B cell (primary cell): ENCODE data around the gene TMEM82. TPM values are rescaled to one million over a fixed set of nuclear protein-coding genes. Genes with fewer than 3 reads are reported as not detected.

Source experiments
- ATAC-seq: fragments of 200-7000 bp; cut with Tn5 transposase; one replicate; pipeline ENCODE4 v1.10.0; 2021; ENCODE audit warnings: low read depth, mild to moderate bottlenecking, moderate number of reproducible peaks, moderate library complexity
- CTCF ChIA-PET: fragments of 350-600 bp; sonication (Branson Sonifier 250); formaldehyde crosslinking; loops from one replicate; lab custom pipeline; 2021; ENCODE audit warnings: antibody characterized with exemption, inconsistent platforms; lab: Charles Lee
- POLR2A ChIA-PET: fragments of 350-600 bp; sonication (Branson Sonifier 250); formaldehyde crosslinking; loops from one replicate; lab custom pipeline; 2021; ENCODE audit warnings: antibody characterized with exemption; lab: Charles Lee
- DNase-seq: peaks from one replicate; pipeline ENCODE4 v3.0.0; 2013
- H2AFZ ChIP-seq: 2 replicates; pipeline ENCODE4 v1.6.1; 2012; ENCODE audit warnings: mild to moderate bottlenecking, low read depth, low read length; ENCODE audit not compliant: insufficient read depth, poor library complexity, severe bottlenecking
- H3K27ac ChIP-seq, 2 donors: 1 replicate in 1 of 2; 2 replicates in 1 of 2; pipeline ENCODE4 v1.5.1; 2012 to 2013; ENCODE audit warnings: low read length in 2 of 2, mild to moderate bottlenecking in 2 of 2, moderate library complexity in 1 of 2
- H3K27me3 ChIP-seq, 4 experiments: fragments of 200-600 bp in 1 of 4; sonication (generic) in 1 of 4; replicated peaks in 1 of 4; 1 replicate in 2 of 4; 2 replicates in 2 of 4; pipeline versions ENCODE4 v1.6.1 to v1.7.0; 2013 to 2016; ENCODE audit warnings: low read length in 3 of 4, mild to moderate bottlenecking in 2 of 4, mixed read lengths in 1 of 4, moderate library complexity in 1 of 4; ENCODE audit not compliant: insufficient read depth in 4 of 4, control insufficient read depth in 3 of 4; ENCODE audit errors: control extremely low read depth in 1 of 4
- H3K36me3 ChIP-seq, 2 experiments: replicated peaks in 1 of 2; 1 replicate in 1 of 2; 2 replicates in 1 of 2; pipeline versions ENCODE4 v1.6.1 to v1.7.1; 2013; ENCODE audit warnings: low read length in 1 of 2; ENCODE audit not compliant: insufficient read depth in 2 of 2, control insufficient read depth in 1 of 2; ENCODE audit errors: control extremely low read depth in 1 of 2, extremely low read depth in 1 of 2
- H3K4me1 ChIP-seq, 2 donors: fragments of 200-600 bp in 1 of 2; sonication (generic) in 1 of 2; 1 replicate in 1 of 2; 2 replicates in 1 of 2; pipeline versions ENCODE4 v1.5.1 to v1.6.1; 2013 to 2017; ENCODE audit warnings: low read length in 2 of 2; ENCODE audit not compliant: control insufficient read depth in 2 of 2, insufficient read depth in 2 of 2
- H3K4me2 ChIP-seq: replicated peaks from 2 replicates; pipeline ENCODE3; 2012; ENCODE audit warnings: mild to moderate bottlenecking, low read depth, low read length; ENCODE audit not compliant: poor library complexity, severe bottlenecking
- H3K4me3 ChIP-seq, 5 experiments: fragments of 200-600 bp in 1 of 5; sonication (generic) in 1 of 5; 1 replicate in 3 of 5; 2 replicates in 2 of 5; pipeline versions ENCODE4 v1.5.1 to v1.7.0; 2011 to 2016; ENCODE audit warnings: low read length in 4 of 5, mild to moderate bottlenecking in 4 of 5, low read depth in 2 of 5, control low read depth in 1 of 5, moderate library complexity in 1 of 5; ENCODE audit not compliant: insufficient read depth in 1 of 5; ENCODE audit errors: control extremely low read depth in 1 of 5, extremely low read depth in 1 of 5
- H3K79me2 ChIP-seq: fragments of 200-600 bp; sonication (generic); one replicate; pipeline ENCODE4 v1.6.0; 2016; ENCODE audit warnings: low read length; ENCODE audit not compliant: control insufficient read depth, insufficient read depth
- H3K9ac ChIP-seq: fragments of 200-600 bp; sonication (generic); 2 replicates; pipeline ENCODE4 v1.6.1; 2017; ENCODE audit warnings: mild to moderate bottlenecking, low read length, moderate library complexity
- H3K9me3 ChIP-seq, 3 donors: one replicate each; pipeline versions ENCODE4 v1.6.1 to v1.7.1; 2013; ENCODE audit warnings: low read length in 2 of 3; ENCODE audit not compliant: control insufficient read depth in 2 of 3, insufficient read depth in 1 of 3; ENCODE audit errors: control extremely low read depth in 1 of 3
- H4K20me1 ChIP-seq: 2 replicates; pipeline ENCODE4 v1.6.0; 2012; ENCODE audit warnings: mild to moderate bottlenecking, low read length; ENCODE audit not compliant: insufficient read depth, control insufficient read depth, poor library complexity, severe bottlenecking
- H3K27ac Mint-ChIP-seq: one replicate; pipeline ENCODE4 v1.8.0; 2021; ENCODE audit warnings: mixed read lengths
- H3K27me3 Mint-ChIP-seq: one replicate; pipeline ENCODE4 v1.8.0; 2021; ENCODE audit warnings: mixed read lengths
- H3K4me1 Mint-ChIP-seq: one replicate; pipeline ENCODE4 v1.8.0; 2021; ENCODE audit warnings: mixed read lengths
- H3K4me3 Mint-ChIP-seq: one replicate; pipeline ENCODE4 v1.8.0; 2021; ENCODE audit warnings: mixed read lengths
- H3K9me3 Mint-ChIP-seq: one replicate; pipeline ENCODE4 v1.8.0; 2022; ENCODE audit warnings: mixed read lengths; ENCODE audit not compliant: insufficient read depth
- CTCF ChIP-seq: fragments of 200-600 bp; IDR thresholded peaks from one replicate; pipeline ENCODE4 v1.8.0; 2022; ENCODE audit warnings: antibody characterized with exemption, mild to moderate bottlenecking
- EZH2 ChIP-seq: IDR thresholded peaks from 2 replicates; pipeline ENCODE4 v1.6.1; 2012; ENCODE audit warnings: borderline replicate concordance, low read depth, mild to moderate bottlenecking, moderate library complexity, low read length; ENCODE audit not compliant: insufficient read depth, poor library complexity, severe bottlenecking
- WGBS: methylation state at CpG from one replicate; pipeline ENCODE4 v1.1.5; 2013; ENCODE audit warnings: missing lambda C conversion rate; ENCODE audit not compliant: insufficient coverage; 5-methylcytosine and 5-hydroxymethylcytosine counted together
- intact Hi-C: fragments of 100-400 bp; cut with micrococcal nuclease; formaldehyde crosslinking; loops from one replicate; pipeline ENCODE4 v1.10.0; 2022
- polyA plus RNA-seq: library from polyadenylated mRNA; depleted of rRNA; stranded (reverse); fragments of >200 nt; gene quantifications from 2 replicates; pipeline ENCODE4 v1.2.3, GENCODE V29; 2012
- total RNA-seq, 2 donors: library from RNA; stranded (reverse); fragments of 120-200 nt in 1 of 2; gene quantifications; 1 replicate in 1 of 2; 2 replicates in 1 of 2; pipeline versions ENCODE4 v1.2.3 to v1.2.4, GENCODE V29; 2013 to 2022

Gene TMEM82
- total and polyA plus RNA-seq, 2 donors (not counting 1 experiment from before 2014, with no cell fraction given): not detected

DNA sequence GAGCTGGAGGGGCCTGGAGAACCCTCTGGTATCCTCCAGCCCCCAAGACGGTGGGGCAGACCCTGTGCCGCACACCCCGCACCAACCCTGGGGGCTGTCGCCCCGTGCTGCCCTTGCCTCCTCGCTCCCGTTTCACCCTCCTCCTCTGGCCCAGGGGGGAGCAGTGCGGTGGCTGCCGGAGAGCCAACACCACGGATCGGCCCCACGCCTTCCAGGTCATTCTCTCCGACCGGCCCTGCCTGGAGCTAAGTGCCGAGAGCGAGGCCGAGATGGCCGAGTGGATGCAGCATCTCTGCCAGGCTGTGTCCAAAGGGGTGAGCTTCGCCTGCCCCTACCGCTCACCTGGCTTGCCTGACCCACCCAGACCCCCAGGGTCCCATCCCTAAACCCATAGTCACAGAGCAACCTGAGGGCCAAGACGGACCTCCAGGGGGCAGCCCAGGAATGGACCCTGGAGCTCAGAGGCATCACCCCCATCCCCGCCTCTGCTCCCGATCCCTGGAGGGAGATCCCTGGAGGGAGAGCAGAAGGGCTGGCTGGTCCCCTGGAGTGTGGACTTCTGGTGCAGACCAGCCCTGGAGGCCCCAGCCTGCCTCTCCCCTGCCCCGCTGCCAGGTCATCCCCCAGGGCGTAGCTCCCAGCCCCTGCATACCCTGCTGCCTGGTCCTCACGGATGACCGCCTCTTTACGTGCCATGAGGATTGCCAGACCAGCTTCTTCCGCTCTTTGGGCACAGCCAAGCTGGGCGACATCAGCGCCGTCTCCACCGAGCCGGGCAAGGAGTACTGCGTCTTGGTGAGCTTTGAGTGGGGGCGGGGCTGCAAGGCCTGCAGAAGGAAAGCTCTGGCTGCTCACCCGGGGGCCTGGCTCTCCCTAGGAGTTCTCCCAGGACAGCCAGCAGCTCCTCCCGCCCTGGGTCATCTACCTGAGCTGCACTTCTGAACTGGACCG, 10.3 kb upstream of the TMEM82 start:
- DNase-seq (no peak), ATAC-seq (no peak)
- intact Hi-C loops: no loop called here
- Histone ChIP-seq H3K9ac (no peak overlapping the region), H2AFZ (no peak overlapping the region), H3K4me3 (no peak overlapping the region), H3K4me1 (peaks cover 0 to 3% of the 10 kb centered on the region in 2 donors), H3K9me3 (no peaks in the 10 kb centered on the region), H3K27ac (no peak overlapping the region), H4K20me1 (no peaks in the 10 kb centered on the region), H3K27me3 (no peaks in the 10 kb centered on the region), H3K36me3 (peaks cover 0 to 71% of the 10 kb centered on the region in 2 experiments), H3K4me2 (no peak overlapping the region), H3K79me2 (no peaks in the 10 kb centered on the region)
- Mint-ChIP-seq H3K4me1 (no peaks in the 10 kb centered on the region), H3K9me3 (no peaks in the 10 kb centered on the region), H3K4me3 (no peak overlapping the region), H3K27me3 (no peaks in the 10 kb centered on the region), H3K27ac (no peak overlapping the region)
- TF ChIP-seq CTCF: no peak
- no peak for TF ChIP-seq EZH2
- ChIA-PET CTCF (interaction anchor here (1.1 to 1.5 kb wide), 2 partner anchors 9 to 10 kb away, joined by 3 to 4 read pairs; no protein-coding TSS in a partner anchor), POLR2A (no interaction called here)
- WGBS: 99% methylated on average over 34 of the region's 39 CpGs

DNA sequence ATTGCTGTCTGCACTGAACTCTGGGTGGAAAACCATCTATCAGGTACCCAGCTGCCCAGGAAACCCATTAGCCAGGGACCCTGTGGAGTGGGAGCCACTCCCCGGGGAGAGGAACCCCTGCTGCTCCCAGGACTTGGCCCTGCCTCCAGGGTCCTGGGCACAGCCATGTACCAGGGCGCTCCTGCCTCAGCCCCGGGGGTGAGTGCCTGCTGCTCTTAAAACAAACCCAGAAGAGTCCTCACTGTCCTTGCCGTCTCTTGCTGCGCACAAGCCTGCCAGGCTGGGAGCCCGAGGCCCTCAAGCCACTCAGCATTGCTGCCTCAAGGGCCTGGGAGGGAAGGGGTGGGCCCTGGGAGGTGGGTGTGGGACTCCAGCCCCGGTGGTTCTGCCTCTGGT, 9.6 kb upstream of the TMEM82 start:
- CTCF ChIA-PET: interaction anchor here (1.5 kb wide), 1 partner anchor 9 kb away, joined by 4 read pairs; no protein-coding TSS in a partner anchor
- Histone ChIP-seq H3K79me2 (no peaks in the 10 kb centered on the region), H3K27me3 (no peaks in the 10 kb centered on the region), H3K4me3 (no peak overlapping the region), H3K4me1 (peaks cover 0 to 3% of the 10 kb centered on the region in 2 donors), H4K20me1 (no peaks in the 10 kb centered on the region), H3K27ac (no peak overlapping the region), H3K9ac (no peak overlapping the region), H3K4me2 (no peak overlapping the region), H3K36me3 (peaks cover 0 to 64% of the 10 kb centered on the region in 2 experiments), H2AFZ (no peak overlapping the region), H3K9me3 (no peaks in the 10 kb centered on the region)
- POLR2A ChIA-PET: no interaction called here
- no peak overlapping the region for H3K27ac Mint-ChIP-seq
- TF ChIP-seq EZH2: no peak
- no peak for TF ChIP-seq CTCF
- H3K4me1 Mint-ChIP-seq: no peaks in the 10 kb centered on the region
- no peaks in the 10 kb centered on the region for H3K27me3 Mint-ChIP-seq
- no peak overlapping the region for H3K4me3 Mint-ChIP-seq
- 95% methylated on average over 7 of the region's 7 CpGs for WGBS
- intact Hi-C loops: no loop called here
- H3K9me3 Mint-ChIP-seq: no peaks in the 10 kb centered on the region
- DNase-seq (no peak), ATAC-seq (no peak)
